HepG2 (cell line): ENCODE measurements around the gene CBL. TPM values are rescaled to one million over a fixed set of nuclear protein-coding genes. Genes with fewer than 3 reads are reported as not detected.
A peak's percentile ranks its signal among the peaks of the same experiment; 100 is the strongest.

Experiments used
- FOXJ3 ChIP-seq: sonication (generic); formaldehyde crosslinking; IDR thresholded peaks from 2 replicates; pipeline ENCODE4 v1.4.0; 2020; ENCODE audit warnings: missing genetic modification reagents, mild to moderate bottlenecking, borderline replicate concordance
- HDAC6 ChIP-seq: fragments of 200-600 bp; sonication (generic); IDR thresholded peaks from 2 replicates; pipeline ENCODE4 v1.7.0; 2017; ENCODE audit warnings: mild to moderate bottlenecking, antibody characterized with exemption, low read length, low read depth
- KDM6A ChIP-seq: IDR thresholded peaks from 2 replicates; pipeline ENCODE4 v1.6.1; 2016; ENCODE audit warnings: low read depth
- NONO ChIP-seq, 2 experiments: fragments of 450-650 bp in 1 of 2; sonication (generic) in 1 of 2; formaldehyde crosslinking in 1 of 2; IDR thresholded peaks in 1 of 2; conservative IDR thresholded peaks in 1 of 2; 2 replicates each; pipeline versions ENCODE4 v1.6.1 to v1.8.0; 2017 to 2022; ENCODE audit warnings: mild to moderate bottlenecking in 1 of 2, missing genetic modification reagents in 1 of 2, moderate library complexity in 1 of 2
- PAX8 ChIP-seq: sonication (generic); formaldehyde crosslinking; IDR thresholded peaks from 2 replicates; pipeline ENCODE4 v1.8.0; 2022; ENCODE audit warnings: mild to moderate bottlenecking, missing genetic modification reagents, borderline replicate concordance
- PHF5A ChIP-seq: IDR thresholded peaks from one replicate; pipeline ENCODE4 v1.6.1; 2018; ENCODE audit warnings: low read depth, missing genetic modification reagents; ENCODE audit not compliant: unreplicated experiment
- POLR2G ChIP-seq: fragments of 200-400 bp; formaldehyde crosslinking; IDR thresholded peaks from 2 replicates; pipeline ENCODE4 v1.6.1; 2018; ENCODE audit warnings: mild to moderate bottlenecking, low read depth, low read length, moderate library complexity
- RAD51 ChIP-seq: fragments of 450-650 bp; IDR thresholded peaks from 2 replicates; pipeline ENCODE4 v1.6.1; 2016; ENCODE audit warnings: borderline replicate concordance
- RBFOX2 ChIP-seq: fragments of 200-400 bp; formaldehyde crosslinking; IDR thresholded peaks from 2 replicates; pipeline ENCODE4 v1.6.1; 2017; ENCODE audit warnings: low read depth, mild to moderate bottlenecking, low read length
- SRY ChIP-seq: sonication (generic); formaldehyde crosslinking; IDR thresholded peaks from 2 replicates; pipeline ENCODE4 v1.8.0; 2022; ENCODE audit warnings: mild to moderate bottlenecking, missing genetic modification reagents
- TAF15 ChIP-seq: fragments of 200-400 bp; formaldehyde crosslinking; IDR thresholded peaks from one replicate; pipeline ENCODE4 v1.6.1; 2018; ENCODE audit warnings: mild to moderate bottlenecking, low read depth, low read length; ENCODE audit not compliant: poor library complexity, severe bottlenecking
- TARDBP ChIP-seq: sonication (generic); formaldehyde crosslinking; IDR thresholded peaks from 2 replicates; pipeline ENCODE4 v1.8.0; 2022; ENCODE audit warnings: mild to moderate bottlenecking, missing genetic modification reagents
- ZBTB42 ChIP-seq: sonication (generic); formaldehyde crosslinking; IDR thresholded peaks from 2 replicates; pipeline ENCODE4 v1.5.0; 2020; ENCODE audit warnings: mild to moderate bottlenecking, missing genetic modification reagents
- ZNF589 ChIP-seq: sonication (generic); formaldehyde crosslinking; conservative IDR thresholded peaks from 2 replicates; pipeline ENCODE4 v1.8.0; 2022; ENCODE audit warnings: mild to moderate bottlenecking, moderate library complexity, missing genetic modification reagents
- ZSCAN21 ChIP-seq: sonication (generic); formaldehyde crosslinking; IDR thresholded peaks from 2 replicates; pipeline ENCODE4 v1.8.0; 2022; ENCODE audit warnings: mild to moderate bottlenecking, missing genetic modification reagents, moderate library complexity, borderline replicate concordance
- polyA plus RNA-seq, 8 experiments: library from polyadenylated mRNA; depleted of rRNA in 3 of 8; stranded (reverse) in 7 of 8; unstranded in 1 of 8; fragments of >200 nt; fragmentation: Illumina TruSeq in 4 of 8; extraction: Trizol in 4 of 8; gene quantifications; 2 replicates each; pipeline versions ENCODE4 v1.2.1 to v1.2.3, GENCODE V29; 2011 to 2016; ENCODE audit warnings: low read depth in 4 of 8, missing spikeins in 1 of 8, mixed read lengths in 1 of 8; ENCODE audit not compliant: insufficient read depth in 1 of 8
- total RNA-seq, 5 experiments: library from RNA; depleted of rRNA; stranded (reverse); fragments of >200 nt; fragmentation: Illumina TruSeq; extraction: Trizol; gene quantifications; 2 replicates each; pipeline ENCODE4 v1.2.3, GENCODE V29; 2016; ENCODE audit warnings: low read depth in 1 of 5
- TF ChIP-seq, protein P1 (sequence below): IDR thresholded peaks from 2 replicates; pipeline ENCODE4 v1.6.1; 2016; ENCODE audit warnings: missing compliant biosample characterization, missing genetic modification reagents, borderline replicate concordance
- TF ChIP-seq, protein P2 (sequence below): sonication (generic); formaldehyde crosslinking; IDR thresholded peaks from 2 replicates; pipeline ENCODE4 v1.4.0; 2020; ENCODE audit warnings: missing genetic modification reagents
- TF ChIP-seq, protein P3 (sequence below): sonication (generic); formaldehyde crosslinking; IDR thresholded peaks from 2 replicates; pipeline ENCODE4 v1.4.0; 2020; ENCODE audit warnings: missing genetic modification reagents
- TF ChIP-seq, protein P4 (sequence below): sonication (generic); formaldehyde crosslinking; IDR thresholded peaks from 2 replicates; pipeline ENCODE4 v1.5.1; 2020; ENCODE audit warnings: mild to moderate bottlenecking, missing genetic modification reagents, moderate library complexity

Gene CBL
- total and polyA plus RNA-seq, 2 of the 13 experiments (the other 11 are each of a cell fraction or from before 2014, with no cell fraction given), result 6.6 to 7.4 TPM

DNA sequence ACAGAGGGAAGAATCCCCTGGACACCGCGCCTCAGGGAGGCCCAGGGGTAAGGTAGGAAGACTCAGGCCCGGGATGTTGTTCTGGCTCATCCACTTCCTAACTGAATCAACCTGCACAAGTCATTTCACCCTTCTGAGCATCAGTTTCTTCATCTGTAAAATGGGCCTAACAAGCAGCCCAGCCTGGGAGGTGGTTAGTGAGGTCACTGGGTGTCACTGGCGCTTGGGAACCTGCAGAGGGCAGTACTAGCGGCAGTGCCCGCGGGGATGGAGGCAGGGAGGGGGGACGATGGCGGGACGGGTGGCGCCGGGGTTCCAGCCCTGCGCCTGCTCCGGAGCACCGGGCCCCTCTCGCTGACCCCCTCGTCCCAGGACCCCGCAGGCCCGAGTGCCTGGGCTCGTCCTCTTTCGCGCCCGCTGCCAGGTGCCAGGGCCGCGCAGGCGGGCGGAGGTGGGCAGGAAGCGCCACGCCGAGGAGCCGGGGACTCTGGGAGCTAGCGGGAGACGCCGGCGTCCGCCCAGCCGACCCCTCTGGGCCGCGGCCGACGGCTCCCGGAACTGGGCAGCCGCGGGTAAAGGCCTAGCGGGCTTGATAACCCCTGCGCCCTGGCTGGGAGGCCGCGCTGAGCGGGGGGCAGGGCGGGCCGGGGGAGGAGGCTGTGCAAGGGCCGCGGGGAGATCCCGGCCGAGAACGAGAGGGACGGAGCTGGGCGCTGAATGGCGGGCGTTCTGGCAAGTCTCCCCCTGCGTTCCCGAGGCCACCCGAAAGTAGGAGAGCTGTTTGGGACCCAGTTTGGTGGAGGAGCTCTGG is 37.5 kb upstream of the CBL start, which contains the start of gene NLRX1 (continued):
- TF ChIP-seq, protein P1, sequence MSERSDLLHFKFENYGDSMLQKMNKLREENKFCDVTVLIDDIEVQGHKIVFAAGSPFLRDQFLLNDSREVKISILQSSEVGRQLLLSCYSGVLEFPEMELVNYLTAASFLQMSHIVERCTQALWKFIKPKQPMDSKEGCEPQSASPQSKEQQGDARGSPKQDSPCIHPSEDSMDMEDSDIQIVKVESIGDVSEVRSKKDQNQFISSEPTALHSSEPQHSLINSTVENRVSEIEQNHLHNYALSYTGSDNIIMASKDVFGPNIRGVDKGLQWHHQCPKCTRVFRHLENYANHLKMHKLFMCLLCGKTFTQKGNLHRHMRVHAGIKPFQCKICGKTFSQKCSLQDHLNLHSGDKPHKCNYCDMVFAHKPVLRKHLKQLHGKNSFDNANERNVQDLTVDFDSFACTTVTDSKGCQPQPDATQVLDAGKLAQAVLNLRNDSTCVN (CRISPR knock-in tag), result no peak
- TF ChIP-seq HDAC6 (no peak), FOXJ3 (CRISPR knock-in tag) (no peak), ZNF589 (CRISPR knock-in tag) (no peak; the same call in 1 of the 2 replicates), TAF15 (no peak), POLR2G (peak; percentile 87), KDM6A (CRISPR knock-in tag) (no peak), PHF5A (CRISPR knock-in tag) (no peak), RAD51 (no peak), ZSCAN21 (CRISPR knock-in tag) (no peak; the same call in none of the 2 replicates), NONO (IDR thresholded peaks at IDR 0.05) (no peak), NONO (CRISPR knock-in tag; conservative IDR thresholded peaks at IDR 0.05) (peak; percentile 35; the same call in 1 of the 2 replicates), ZBTB42 (CRISPR knock-in tag) (0 out of 2 replicates have a peak, but pooled peaks have one; percentile 78), PAX8 (CRISPR knock-in tag) (no peak; the same call in 1 of the 2 replicates), TARDBP (CRISPR knock-in tag) (0 out of 2 replicates have a peak, but pooled peaks have one; percentile 21), RBFOX2 (peak; percentile 94), SRY (peak; percentile 58)
- TF ChIP-seq, protein P2, sequence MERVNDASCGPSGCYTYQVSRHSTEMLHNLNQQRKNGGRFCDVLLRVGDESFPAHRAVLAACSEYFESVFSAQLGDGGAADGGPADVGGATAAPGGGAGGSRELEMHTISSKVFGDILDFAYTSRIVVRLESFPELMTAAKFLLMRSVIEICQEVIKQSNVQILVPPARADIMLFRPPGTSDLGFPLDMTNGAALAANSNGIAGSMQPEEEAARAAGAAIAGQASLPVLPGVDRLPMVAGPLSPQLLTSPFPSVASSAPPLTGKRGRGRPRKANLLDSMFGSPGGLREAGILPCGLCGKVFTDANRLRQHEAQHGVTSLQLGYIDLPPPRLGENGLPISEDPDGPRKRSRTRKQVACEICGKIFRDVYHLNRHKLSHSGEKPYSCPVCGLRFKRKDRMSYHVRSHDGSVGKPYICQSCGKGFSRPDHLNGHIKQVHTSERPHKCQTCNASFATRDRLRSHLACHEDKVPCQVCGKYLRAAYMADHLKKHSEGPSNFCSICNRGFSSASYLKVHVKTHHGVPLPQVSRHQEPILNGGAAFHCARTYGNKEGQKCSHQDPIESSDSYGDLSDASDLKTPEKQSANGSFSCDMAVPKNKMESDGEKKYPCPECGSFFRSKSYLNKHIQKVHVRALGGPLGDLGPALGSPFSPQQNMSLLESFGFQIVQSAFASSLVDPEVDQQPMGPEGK (CRISPR knock-in tag), result peak; percentile 81
- TF ChIP-seq, protein P3, sequence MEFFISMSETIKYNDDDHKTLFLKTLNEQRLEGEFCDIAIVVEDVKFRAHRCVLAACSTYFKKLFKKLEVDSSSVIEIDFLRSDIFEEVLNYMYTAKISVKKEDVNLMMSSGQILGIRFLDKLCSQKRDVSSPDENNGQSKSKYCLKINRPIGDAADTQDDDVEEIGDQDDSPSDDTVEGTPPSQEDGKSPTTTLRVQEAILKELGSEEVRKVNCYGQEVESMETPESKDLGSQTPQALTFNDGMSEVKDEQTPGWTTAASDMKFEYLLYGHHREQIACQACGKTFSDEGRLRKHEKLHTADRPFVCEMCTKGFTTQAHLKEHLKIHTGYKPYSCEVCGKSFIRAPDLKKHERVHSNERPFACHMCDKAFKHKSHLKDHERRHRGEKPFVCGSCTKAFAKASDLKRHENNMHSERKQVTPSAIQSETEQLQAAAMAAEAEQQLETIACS (CRISPR knock-in tag), result no peak
- TF ChIP-seq, protein P4, sequence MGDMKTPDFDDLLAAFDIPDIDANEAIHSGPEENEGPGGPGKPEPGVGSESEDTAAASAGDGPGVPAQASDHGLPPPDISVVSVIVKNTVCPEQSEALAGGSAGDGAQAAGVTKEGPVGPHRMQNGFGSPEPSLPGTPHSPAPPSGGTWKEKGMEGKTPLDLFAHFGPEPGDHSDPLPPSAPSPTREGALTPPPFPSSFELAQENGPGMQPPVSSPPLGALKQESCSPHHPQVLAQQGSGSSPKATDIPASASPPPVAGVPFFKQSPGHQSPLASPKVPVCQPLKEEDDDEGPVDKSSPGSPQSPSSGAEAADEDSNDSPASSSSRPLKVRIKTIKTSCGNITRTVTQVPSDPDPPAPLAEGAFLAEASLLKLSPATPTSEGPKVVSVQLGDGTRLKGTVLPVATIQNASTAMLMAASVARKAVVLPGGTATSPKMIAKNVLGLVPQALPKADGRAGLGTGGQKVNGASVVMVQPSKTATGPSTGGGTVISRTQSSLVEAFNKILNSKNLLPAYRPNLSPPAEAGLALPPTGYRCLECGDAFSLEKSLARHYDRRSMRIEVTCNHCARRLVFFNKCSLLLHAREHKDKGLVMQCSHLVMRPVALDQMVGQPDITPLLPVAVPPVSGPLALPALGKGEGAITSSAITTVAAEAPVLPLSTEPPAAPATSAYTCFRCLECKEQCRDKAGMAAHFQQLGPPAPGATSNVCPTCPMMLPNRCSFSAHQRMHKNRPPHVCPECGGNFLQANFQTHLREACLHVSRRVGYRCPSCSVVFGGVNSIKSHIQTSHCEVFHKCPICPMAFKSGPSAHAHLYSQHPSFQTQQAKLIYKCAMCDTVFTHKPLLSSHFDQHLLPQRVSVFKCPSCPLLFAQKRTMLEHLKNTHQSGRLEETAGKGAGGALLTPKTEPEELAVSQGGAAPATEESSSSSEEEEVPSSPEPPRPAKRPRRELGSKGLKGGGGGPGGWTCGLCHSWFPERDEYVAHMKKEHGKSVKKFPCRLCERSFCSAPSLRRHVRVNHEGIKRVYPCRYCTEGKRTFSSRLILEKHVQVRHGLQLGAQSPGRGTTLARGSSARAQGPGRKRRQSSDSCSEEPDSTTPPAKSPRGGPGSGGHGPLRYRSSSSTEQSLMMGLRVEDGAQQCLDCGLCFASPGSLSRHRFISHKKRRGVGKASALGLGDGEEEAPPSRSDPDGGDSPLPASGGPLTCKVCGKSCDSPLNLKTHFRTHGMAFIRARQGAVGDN, result peak; percentile 83
